ENCODE results near the gene PARP3.

PARP3 gene

DNA sequence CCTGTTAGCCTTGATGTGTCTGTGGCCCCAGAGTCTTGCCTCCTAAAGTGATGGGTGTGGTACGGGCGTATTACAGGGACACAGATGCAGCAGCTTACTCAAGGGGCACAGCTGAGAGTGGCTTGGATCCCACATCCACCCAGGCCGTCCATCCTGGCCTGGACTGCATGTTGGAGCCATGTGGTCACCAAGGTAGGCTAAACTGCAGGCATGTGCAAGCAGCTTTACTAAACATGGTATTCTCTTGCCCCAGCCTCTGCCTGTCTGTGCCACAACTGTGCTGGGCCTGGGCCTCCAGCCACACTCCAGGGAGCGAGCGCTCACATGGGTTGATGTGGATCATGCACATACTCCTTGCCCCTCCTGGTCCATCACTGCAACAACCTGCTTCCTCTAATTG is 7.0 kb downstream of the PARP3 start:
- FAIRE-seq = no peak

DNA sequence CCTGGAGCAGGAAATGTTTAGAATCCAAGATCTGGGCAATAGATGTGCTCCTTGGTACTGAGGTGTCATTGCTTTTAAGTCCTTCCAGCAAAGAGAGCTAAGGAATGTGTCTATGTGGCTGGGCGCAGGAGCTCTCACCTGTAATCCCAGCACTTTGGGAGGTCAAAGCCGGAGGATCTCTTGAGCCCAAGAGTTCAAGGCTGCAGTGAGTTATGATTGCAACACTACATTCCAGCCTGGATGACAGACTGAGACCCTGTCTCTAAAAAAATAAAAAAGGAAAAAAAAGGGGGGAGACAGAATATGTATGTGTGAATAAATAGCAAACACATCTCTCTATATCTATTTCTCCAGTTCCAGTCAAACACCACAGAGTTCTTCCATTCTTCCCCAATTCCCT is 8.7 kb downstream of the PARP3 start:
- no peak for FAIRE-seq

DNA sequence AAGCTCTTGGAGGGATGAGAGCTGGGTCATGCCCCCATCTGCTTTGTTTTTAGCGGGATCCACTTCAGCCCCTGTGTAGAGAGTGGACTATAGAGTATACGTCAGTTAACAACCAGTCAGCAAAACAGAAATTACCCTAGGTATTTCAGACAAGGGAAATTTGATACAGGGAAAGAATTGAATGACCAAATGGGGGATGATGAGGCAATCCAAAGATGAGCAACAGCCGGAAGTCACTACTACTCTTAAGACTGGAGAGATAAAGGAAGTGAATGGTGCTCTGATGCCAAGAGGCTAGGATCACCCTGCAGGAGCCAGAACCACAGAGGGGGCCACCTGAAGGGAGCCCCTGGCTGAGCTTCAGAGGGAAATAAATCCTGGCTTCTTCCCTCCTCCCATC is 11.3 kb downstream of the PARP3 start:
- FAIRE-seq = no peak

DNA sequence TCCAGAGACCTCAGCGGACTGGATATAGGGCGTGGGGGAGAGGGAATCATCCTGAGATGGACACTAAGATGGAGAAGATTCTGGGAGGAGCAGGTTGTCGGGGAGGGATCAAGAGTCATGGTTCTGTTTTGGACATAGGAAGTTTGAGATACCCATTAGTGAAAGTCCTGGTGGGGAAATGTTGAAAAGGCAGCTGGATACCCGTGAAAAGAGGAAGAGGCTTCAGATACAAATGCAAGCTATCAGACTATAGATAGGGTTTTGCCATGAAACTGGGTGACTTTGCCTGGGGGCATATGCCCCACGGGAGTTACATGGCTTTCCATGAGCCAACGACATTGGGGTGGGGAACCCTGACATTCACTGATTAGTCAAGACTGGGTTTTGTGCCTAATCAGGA is 11.9 kb downstream of the PARP3 start:
- no peak for FAIRE-seq

DNA sequence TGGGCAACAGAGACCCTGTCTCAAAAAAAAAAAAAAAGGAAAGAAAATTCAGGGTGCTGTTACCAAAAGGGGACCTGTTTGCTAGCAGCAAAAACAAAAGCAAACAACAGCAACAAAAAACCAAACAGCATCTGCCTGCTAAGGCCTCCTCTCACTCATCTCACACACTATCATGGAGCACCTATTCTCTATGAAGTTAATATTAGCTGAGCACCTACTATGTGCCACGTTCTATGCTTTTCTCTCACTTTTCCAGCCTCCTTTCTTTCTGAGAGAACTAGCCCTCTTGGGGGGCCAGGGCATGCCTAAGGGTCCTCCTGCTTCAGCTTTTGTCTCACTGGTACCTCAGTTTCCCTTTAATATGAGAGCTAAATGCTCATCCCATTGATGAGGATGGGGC is 12.6 kb downstream of the PARP3 start:
- FAIRE-seq = no peak

DNA sequence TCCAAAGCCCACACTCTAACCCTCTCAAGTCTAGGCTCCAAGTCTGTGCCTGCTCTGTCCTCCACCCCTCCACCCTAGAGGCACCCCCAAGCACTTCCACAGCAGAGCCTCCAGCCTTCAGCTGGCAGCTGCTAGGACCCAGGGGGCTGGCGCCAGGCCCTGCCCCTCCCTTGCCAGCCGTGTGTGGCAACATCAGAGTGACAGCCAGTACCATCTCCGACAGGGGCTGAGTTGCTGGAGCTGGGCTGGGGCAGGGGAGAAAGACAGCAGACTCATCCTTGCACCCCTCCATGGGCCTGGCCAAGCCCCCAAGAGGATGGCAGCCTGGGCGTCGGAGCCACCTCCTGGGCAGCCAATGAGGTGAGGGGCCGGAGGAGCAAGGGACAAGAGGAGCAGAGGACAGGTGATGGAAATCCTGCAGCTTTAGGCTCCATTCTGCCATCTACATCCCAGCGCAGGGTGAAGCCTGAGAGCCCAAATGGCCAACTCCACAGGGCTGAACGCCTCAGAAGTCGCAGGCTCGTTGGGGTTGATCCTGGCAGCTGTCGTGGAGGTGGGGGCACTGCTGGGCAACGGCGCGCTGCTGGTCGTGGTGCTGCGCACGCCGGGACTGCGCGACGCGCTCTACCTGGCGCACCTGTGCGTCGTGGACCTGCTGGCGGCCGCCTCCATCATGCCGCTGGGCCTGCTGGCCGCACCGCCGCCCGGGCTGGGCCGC is 13.2 kb downstream of the PARP3 start, which contains the start of gene GPR62:
Gene GPR62 (plus strand): TSS at position 207 of the 718 bp plus-strand sequence. CDS start 272 bp downstream, at position 479.
- no peak for FAIRE-seq

DNA sequence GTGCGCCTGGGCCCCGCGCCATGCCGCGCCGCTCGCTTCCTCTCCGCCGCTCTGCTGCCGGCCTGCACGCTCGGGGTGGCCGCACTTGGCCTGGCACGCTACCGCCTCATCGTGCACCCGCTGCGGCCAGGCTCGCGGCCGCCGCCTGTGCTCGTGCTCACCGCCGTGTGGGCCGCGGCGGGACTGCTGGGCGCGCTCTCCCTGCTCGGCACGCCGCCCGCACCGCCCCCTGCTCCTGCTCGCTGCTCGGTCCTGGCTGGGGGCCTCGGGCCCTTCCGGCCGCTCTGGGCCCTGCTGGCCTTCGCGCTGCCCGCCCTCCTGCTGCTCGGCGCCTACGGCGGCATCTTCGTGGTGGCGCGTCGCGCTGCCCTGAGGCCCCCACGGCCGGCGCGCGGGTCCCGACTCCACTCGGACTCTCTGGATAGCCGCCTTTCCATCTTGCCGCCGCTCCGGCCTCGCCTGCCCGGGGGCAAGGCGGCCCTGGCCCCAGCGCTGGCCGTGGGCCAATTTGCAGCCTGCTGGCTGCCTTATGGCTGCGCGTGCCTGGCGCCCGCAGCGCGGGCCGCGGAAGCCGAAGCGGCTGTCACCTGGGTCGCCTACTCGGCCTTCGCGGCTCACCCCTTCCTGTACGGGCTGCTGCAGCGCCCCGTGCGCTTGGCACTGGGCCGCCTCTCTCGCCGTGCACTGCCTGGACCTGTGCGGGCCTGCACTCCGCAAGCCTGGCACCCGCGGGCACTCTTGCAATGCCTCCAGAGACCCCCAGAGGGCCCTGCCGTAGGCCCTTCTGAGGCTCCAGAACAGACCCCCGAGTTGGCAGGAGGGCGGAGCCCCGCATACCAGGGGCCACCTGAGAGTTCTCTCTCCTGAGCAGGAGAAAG is 14.0 kb downstream of the PARP3 start:
- FAIRE-seq = no peak

DNA sequence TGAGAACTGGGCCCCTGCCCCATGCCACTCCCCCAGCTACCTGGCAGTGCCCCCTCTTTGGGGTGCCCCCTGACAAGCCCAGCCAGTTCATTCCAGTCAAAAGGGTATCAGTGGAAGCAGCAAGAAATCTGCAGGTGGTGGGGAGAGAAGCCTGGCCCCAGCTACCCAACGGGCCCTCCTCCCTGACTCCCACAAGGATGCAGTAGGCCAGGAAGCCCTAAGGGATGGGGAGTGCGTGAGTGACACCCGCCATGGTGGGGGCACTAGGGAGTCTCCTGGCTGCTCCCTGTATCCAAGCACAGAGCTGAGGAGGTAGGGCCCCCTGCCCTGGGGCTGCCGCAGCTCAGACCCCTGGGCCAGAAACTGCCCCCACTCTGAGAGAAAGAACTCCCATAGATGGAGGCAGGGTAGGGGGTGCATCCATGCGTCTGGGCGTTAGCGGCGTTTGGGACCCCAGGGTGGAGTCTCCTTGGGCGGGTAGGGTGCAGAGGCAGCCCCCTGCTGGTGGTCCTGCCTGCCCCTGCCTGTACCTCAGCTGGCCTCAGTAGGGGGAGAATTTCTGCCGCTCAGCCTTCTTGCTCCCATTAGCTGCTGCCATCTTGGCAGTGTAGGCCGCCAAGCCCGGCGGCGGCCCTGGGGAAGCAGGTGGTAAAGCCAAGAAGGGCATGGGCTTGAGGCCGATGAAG is 15.5 kb downstream of the PARP3 start:
- no peak for FAIRE-seq

DNA sequence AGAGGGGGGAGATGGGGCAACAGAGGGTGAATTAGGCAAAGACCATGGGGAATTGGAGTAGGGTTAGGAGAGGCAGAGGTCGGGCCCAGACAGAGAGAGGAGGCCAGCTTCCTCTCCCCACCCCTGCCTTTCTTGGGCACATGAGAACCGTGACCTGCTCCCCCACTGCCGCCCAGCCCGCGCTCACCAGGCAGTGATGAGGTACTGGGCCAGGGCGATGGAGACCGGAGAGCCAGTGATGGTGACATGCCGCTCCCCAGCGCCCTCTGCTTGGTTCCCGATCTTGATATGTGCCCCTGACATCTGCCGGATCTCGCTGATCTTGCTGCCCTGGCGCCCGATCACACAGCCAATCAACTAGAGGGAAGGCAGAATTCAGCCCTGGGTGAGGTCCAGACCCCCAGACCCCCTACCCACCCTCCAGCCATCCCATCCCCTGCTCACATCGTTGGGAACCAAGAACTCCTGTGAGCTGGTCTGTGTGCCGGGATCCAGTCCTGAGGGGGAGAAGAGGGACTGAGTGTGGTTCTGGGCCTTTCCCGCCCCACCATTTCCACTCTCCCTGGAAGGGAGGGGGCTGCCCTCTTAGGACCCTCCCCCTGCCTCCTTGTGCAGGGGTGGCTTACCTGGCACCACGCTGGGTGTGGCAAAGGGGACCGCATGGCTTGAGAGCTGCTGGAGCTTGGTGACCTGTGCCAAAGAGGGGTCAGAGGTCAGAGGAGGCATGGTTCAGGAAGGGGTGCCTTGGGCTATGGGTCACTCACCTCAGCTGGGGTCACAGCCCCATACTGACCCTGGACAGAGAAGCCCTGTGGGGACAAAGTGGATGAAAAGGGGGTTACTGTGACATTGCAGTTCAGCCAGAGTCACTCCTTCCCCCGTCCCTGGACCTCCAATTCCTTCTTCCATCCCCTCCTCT is 16.7 kb downstream of the PARP3 start:
- FAIRE-seq = no peak

DNA sequence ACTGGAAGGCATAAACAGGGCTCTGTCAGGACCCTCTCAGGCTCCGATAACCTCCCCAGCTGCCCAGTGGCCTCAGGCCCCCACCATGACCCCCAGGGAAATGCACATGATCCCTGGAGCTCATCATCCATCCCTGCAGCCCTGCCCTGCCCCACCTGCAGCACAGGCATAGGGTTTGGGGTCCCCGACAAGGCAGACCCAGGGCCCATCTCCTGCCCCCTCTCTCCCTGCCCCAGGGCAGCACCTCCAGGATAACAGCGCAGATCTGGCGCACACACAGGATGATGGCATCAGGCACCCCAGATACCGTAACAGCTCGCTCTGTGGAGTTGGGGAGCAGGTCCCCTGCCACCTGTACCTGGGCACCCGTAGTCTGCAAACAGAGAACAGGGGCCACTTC is 17.5 kb downstream of the PARP3 start:
- FAIRE-seq = no peak

DNA sequence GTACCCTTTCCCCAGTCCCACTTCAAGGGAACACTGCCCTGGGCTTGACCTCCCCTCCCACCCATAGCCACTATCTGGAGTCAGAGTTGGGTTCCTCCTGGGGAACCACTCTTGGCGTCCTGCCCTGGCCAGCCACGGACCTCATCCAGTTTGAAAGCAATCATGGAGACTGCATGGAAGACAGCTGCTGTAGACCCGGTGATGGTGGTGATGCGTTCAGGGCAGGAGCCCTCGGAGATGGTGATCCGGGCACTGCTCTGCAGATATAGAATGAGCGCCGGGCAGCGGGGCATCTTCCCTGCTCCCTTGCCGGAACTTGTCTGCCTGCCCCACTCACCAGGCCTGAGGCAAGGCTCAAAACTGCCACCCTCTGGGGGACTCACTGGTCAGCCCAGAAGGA is 18.2 kb downstream of the PARP3 start:
- no peak for FAIRE-seq

DNA sequence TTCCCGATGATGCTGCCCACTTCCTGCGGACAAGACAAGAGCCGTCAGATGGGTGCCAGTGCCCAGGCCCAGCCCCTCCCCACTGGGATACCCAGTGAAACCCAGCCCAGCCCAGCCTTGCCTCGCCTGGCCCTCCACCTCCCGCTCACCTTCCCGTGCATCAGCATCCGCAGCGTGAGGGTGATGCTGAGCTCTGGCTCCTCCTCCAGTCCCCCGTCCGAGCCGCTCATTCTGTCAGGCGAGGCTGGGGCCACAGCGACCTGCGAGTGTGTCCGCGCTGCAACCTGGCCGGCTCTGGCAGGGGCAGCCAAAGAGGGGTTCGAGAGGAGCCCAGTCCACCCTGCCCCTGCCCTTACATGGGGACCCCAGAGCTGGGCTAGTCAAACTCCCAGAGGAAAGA is 18.8 kb downstream of the PARP3 start:
- FAIRE-seq = no peak

DNA sequence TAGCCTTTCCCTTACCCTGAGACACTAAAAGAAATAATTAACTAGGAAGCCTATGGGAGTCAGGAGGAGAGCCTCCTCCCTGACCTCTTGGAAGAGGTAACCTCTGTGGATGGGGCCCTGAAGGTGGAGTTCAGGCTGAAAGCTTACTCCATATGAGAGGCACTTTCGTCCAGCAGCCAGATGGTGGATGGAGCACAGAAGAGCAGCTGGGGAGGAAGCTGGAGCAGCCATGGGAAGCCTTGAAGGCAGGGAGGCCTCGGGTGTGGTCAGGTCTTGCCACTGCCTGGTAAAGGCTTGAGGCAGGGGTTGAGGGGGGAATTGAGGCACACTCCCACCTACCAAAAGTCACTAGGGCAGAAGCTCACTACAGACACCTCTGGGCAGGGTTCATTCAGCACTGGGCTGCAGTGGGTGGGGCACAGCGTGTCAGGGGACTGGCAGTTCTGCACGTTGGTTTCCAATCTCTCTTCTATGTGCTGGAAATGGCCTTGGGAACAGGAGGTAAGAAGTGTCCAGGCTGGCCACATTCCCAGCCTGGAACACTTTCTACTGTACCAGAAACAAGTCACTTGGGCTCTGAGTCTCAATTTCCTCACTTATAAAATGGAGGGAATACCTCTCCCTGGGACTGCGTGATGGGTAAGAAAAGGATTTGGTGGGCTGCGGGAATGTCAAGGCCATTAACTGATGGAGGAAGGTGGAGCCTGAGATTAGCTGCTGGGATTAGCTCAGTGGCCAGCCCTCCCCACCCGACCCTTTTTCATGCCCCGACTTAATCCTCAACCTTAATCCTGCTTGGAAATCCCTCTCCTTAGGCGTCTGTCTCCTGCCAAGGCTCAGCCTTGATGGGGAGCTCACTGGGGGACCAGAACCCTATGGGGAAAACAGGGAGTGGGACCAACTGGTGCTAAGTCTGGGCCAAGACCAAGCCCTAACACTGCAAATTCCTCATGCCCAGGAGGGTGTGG is 19.7 kb downstream of the PARP3 start:
- FAIRE-seq = no peak

DNA sequence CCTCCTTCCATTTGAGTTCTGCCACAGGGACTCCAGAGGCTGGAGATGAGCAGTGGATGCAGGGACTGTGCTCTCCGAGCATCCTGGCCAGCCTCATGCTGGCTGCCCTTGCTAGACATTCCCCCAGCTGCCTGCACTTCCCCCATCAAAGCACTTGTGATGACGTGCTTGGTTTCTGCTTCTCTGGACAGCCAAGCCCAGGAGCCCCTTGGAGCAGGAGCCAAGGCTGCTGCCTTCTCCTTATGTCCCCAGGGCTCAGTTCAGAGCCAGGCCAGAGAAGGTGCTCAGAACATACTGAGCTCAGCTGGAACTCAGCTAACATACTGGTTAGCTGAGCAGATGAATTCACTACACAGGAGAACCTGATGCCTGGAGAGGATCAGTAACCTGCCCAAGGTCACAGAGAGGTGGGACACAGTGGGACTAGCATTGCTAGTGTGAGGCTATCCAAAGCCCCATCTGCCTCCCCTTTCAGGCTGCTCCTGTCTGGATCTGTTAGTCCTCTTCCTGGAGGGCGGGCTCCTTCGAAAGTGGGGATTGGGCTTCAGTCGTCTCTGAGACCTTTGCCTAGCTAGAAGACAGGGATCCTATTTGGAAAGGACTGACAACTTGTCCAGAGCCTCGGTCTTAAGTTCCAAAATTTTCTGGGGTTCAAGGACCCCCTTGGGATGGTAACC is 20.8 kb downstream of the PARP3 start:
- FAIRE-seq = no peak

DNA sequence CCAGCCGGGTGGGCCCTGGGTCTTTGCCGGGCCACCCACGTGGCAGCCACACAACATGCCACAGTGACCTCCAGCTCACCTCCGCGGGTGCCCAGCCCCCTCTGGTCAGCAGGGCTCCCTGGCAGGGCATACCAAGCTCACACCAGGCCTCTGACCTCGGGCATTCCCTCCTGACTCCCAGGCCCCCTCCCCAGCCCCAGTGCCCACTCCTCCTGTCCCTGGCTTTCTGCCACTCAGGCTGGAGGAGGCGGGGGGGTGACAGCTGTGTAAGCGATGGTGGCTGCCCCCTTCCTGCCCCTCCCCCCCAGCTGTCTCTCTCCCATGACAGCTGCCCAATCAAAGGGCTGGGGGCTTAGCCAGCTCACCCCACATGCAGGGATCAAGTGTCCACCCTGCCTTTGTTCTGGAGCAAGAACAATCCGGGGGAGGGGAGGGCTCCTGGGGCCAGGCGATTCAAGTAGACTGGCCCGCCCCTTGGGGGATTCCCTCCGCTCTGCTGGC is 21.8 kb downstream of the PARP3 start:
- FAIRE-seq = no peak

DNA sequence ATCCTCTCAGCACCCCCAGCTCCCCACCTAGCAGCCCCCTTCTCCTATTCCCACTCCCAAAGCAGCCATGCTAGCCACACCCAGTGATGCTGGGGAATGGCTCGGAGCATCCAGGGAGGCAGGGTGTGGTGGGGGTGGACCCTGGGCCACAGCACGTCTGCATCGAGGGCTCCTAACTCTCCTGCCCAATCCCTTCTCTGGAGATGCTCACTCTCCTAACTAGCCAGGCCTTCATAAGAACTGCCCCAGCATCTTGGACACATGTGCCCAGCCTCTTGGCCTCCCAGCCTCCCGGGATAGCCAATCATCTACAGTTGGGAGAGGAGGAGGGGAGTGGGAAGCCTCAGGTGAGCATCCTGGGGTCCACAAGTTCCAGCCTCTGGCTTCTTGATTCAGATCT is 22.4 kb downstream of the PARP3 start:
- FAIRE-seq = no peak

DNA sequence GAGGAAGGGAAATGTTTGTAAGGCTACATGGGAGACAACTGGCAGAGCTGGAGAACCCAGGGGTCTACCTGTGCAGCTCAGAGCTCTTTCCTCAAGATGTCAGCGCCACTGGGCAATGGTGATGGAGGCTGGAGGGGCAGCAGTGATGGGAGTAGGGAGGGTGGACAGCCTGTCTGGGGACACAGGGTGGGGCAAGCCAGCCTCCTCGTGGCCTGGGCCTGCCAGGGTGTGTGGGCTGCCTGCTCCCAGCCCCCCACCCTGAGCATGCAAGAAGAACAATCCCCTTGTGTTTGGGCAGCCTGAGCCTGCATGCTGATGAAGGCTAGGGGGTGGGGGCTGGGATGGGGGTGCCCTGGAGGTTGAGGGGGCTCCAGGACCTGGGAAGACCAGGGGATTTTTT is 23.9 kb downstream of the PARP3 start:
- no peak for FAIRE-seq

DNA sequence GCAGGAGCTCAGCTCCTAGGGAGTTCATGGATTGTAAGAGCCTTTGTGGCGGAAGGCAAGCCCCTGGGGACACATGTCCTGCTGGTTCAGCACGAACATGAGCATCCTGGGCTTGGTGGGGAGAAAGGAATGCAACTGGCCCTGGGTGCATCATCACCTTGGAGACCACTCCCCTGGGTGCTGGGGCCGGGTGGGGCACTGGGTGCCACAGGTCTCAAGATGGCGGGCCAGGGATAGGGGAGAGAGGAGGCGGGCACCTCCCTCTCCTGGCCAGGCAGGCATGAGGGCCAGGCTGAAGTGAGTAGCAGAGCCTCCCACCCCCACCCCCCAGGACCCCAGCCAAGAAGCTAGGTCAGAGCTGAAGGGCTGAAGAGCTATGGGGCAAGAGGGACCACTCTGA is 24.3 kb downstream of the PARP3 start:
- FAIRE-seq = no peak

DNA sequence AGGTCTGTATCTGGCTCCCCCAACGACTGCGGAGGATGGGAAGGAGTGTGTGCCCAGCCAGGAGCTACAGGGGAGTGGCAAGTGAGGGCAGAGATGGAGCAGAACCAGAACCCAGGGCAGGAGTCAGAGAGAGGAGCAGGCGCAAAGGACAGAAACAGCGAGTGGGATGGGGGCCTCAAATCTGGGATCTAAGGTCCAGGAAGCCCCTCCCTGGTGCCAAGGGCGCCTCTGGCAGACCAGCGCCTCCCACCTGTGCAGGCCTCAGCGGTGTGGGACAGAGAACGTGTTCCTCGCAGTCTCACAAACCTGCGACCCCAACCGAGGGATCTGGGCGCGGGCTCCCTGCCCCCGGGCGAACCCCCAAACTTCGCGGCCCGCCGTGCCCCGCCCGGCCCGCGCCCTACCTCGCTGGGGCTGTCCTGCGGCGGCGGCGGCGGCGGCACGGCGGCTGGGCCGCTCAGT is 24.8 kb downstream of the PARP3 start:
- no peak for FAIRE-seq

DNA sequence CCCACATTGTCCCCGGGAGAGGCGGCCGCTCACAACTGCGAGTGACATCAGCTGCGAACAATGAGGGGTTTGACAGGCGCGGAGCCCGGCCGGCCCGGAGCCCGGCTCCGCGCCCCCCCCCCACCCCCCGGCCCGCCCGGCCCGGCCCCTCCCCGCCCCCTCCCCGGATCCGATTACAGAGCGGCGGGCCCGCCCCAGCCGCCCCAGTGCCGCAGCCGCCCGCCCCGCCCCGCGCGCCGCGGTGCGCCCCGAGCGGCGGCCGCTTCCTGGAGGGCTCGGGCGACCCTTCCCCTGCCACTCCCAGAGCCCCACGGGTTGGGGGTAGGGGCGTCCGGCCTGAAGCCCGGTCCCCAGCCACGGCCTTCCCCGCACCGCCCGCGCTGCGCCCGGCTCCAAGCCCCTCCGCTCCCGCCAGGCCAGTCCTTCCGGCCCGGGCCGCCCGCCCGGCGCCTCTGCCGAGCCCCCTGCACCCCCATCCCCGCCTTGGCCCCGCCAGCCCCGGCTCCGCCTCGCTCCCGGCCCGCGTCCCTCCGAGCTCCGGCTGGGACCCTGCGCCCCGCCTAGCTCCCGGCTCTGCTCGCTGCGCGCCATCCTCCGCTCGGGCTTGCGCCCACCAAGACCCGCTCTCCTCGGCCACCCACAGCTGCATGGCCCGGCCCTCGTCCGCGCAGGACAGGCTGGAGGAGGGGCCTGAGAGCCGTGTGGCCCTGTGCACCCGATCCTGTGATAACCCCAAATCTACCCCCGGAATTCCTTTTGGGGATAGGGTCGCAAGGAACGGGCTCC is 25.4 kb downstream of the PARP3 start, which contains the start of gene PCBP4:
Gene PCBP4 (minus strand): TSS at position 71 of the 786 bp plus-strand sequence. CDS start 6,214 bp downstream, outside the sequence.
- FAIRE-seq = no peak

Measured in A204.1 (cell line).